ENCODE results near the gene LRRC74A. TPM values are rescaled to one million over a fixed set of nuclear protein-coding genes. Genes with fewer than 3 reads are reported as not detected.

The LRRC74A gene
- total RNA-seq, 6 experiments from 2014 or later = not detected

DNA sequence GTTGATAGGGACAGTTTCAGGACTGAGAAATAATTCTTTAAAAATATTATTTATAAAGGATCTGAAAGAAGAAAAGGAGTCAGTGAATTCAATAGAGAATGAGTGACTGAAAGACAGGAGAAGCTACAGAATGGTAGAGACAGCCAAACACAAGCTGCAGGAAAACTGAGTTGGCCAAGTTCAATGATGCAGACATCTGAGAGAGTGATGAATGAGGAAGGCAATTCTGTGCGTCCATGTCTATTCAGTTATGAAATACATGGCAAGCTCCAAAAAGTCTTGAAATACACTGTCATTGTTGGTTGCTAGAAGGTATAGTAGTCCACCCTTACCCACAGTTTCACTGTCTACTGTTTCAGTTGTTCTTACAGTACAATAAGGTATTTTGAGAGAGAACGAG is 6.8 kb downstream of the LRRC74A start:
- Histone ChIP-seq H3K9me3 (no peaks in the 10 kb centered on the region), H3K4me1 (peaks cover 0 to 46% (median 18%) of the 10 kb centered on the region in 4 donors), H3K27ac (peak overlapping the region; percentile 62 to 76 (median 68)), H3K27me3 (no peaks in the 10 kb centered on the region), H3K4me3 (no peak overlapping the region), H3K36me3 (no peaks in the 10 kb centered on the region)
- ATAC-seq = peak; percentile 4 to 47 (median 18)
- DNase-seq = no peak
- WGBS (ENCODE audit: insufficient coverage, low coverage, low lambda C conversion rate, missing lambda C conversion rate) = 29% methylated on average over 2 of the region's 2 CpGs
- TF ChIP-seq CTCF (IDR thresholded peaks at IDR 0.05) (no peak), POLR2A (IDR thresholded peaks at IDR 0.05) (no peak)
- intact Hi-C loops (cut with DNase I) = no loop called here

GRCh38 chr14:76834241-76834661 is 8.0 kb downstream of the LRRC74A start:
- H3K27me3 ChIP-seq = no peaks in the 10 kb centered on the region
- intact Hi-C loops (cut with DNase I) = no loop called here
- DNase-seq (peak in 1 of 3 donors; percentile 53), ATAC-seq (peak; percentile 66 to 78 (median 76))
- WGBS (ENCODE audit: insufficient coverage, low coverage, low lambda C conversion rate, missing lambda C conversion rate) = 21% methylated on average over 7 of the region's 7 CpGs
- H3K27ac ChIP-seq = peak overlapping the region; percentile 62 to 76 (median 68)
- H3K4me3 ChIP-seq = no peak overlapping the region
- no peaks in the 10 kb centered on the region for H3K9me3 ChIP-seq
- H3K36me3 ChIP-seq = no peaks in the 10 kb centered on the region
- H3K4me1 ChIP-seq = peaks cover 0 to 46% (median 18%) of the 10 kb centered on the region in 4 donors
- TF ChIP-seq POLR2A (IDR thresholded peaks at IDR 0.05) (no peak), CTCF (IDR thresholded peaks at IDR 0.05) (no peak)

DNA sequence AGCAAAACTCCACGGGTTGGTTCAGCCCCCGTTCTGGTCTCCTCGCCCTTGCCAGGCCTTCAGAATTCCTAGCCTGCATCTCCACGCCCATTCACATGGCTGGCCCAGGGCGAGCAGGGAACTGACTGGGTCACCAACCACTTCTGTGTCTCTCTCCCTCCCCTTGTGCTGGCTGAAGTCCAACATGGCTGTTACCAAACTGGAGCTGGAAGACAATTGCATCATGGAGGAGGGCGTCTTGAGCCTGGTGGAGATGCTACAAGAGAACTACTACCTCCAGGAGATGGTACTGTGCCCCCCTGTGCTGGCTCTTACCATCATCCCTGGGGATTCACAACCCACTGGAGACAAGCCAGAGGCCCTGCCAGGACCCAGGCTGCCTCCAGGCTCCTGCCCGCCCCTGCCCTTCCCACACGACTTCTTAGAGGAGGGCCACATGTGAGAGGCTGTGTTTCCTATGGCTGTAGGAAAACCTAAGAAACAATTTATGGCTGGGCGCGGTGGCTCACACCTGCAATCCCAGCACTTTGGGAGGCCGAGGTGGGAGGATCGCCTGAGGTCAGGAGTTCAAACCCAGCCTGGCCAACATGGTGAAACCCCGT is 9.9 kb downstream of the LRRC74A start:
- ATAC-seq = no peak
- Histone ChIP-seq H3K27me3 (no peaks in the 10 kb centered on the region), H3K27ac (no peak overlapping the region), H3K9me3 (no peaks in the 10 kb centered on the region), H3K36me3 (no peaks in the 10 kb centered on the region), H3K4me1 (peaks cover 0 to 39% (median 18%) of the 10 kb centered on the region in 4 donors), H3K4me3 (no peak overlapping the region)
- peak in 2 of 3 donors; percentile 40 to 49 for DNase-seq
- WGBS (ENCODE audit: insufficient coverage, low coverage, low lambda C conversion rate, missing lambda C conversion rate) = 91% methylated on average over 6 of the region's 13 CpGs
- intact Hi-C loops (cut with DNase I) = no loop called here
- TF ChIP-seq CTCF (IDR thresholded peaks at IDR 0.05) (no peak), POLR2A (IDR thresholded peaks at IDR 0.05) (no peak)

GRCh38 chr14:76837524-76837923 is 11.3 kb downstream of the LRRC74A start:
- Histone ChIP-seq H3K27me3 (no peaks in the 10 kb centered on the region), H3K9me3 (no peaks in the 10 kb centered on the region), H3K4me1 (peaks cover 0 to 26% (median 12%) of the 10 kb centered on the region in 4 donors), H3K4me3 (no peak overlapping the region), H3K27ac (no peak overlapping the region), H3K36me3 (no peaks in the 10 kb centered on the region)
- no peak for TF ChIP-seq CTCF (IDR thresholded peaks at IDR 0.05)
- no peak for TF ChIP-seq POLR2A (IDR thresholded peaks at IDR 0.05)
- DNase-seq (no peak), ATAC-seq (no peak)
- intact Hi-C loops (cut with DNase I) = no loop called here
- WGBS (ENCODE audit: insufficient coverage, low coverage, low lambda C conversion rate, missing lambda C conversion rate) = 86% methylated on average over 5 of the region's 5 CpGs

Data from right lobe of liver (tissue), 6 donors.